GM13977 (cell line): Measurements from ENCODE around the gene MUC6.

Experiments used
- DNase-seq: peaks from one replicate; pipeline ENCODE4 v3.0.0; 2012; ENCODE audit warnings: low spot score
- in situ Hi-C: fragments of 300-500 bp; cut with MboI; formaldehyde crosslinking; loops from one replicate; pipeline ENCODE4 v1.12.0; 2022; ENCODE audit warnings: low sequenced_read_pairs, low pct_unique_long_range_greater_than_20kb, mixed read lengths, inconsistent platforms; ENCODE audit not compliant: unreplicated experiment
- TF ChIP-seq, protein P1 (sequence below): IDR thresholded peaks from 2 replicates; pipeline ENCODE4 v1.5.1; 2012; ENCODE audit warnings: mild to moderate bottlenecking, control low read depth; ENCODE audit not compliant: insufficient read depth; ENCODE audit errors: extremely low read depth, missing control alignments

MUC6 gene

DNA sequence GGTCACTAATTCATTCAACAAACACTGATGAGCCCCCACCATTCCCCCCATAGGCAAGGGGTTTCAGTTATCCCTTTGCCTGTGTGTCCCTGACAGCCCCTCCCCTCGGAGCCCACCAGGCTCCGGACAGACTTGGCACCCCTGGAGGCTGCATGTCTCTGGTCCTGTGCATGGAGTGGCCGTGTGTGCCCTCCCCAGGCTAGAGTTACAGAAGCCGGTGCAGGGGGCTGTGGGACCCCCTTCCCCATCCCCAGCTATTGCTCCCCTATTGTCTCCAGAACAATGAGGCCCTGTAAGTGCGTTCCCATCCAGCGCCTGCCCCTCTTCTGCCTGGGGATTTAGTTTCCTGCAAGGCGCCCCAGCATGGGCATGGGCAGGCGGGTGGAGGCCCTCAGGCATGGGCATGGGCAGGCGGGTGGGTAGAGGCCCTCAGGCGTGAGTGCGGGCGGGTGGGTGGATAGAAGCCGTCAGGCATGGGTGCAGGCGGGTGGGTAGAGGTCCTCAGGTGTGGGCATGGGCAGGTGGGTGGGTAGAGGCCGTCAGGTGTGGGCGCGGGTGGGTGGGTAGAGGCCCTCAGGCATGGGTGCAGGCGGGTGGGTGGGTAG, 39.6 kb upstream of the MUC6 start:
- DNase-seq = no peak
- in situ Hi-C loops = no loop called here
- TF ChIP-seq, protein P1, sequence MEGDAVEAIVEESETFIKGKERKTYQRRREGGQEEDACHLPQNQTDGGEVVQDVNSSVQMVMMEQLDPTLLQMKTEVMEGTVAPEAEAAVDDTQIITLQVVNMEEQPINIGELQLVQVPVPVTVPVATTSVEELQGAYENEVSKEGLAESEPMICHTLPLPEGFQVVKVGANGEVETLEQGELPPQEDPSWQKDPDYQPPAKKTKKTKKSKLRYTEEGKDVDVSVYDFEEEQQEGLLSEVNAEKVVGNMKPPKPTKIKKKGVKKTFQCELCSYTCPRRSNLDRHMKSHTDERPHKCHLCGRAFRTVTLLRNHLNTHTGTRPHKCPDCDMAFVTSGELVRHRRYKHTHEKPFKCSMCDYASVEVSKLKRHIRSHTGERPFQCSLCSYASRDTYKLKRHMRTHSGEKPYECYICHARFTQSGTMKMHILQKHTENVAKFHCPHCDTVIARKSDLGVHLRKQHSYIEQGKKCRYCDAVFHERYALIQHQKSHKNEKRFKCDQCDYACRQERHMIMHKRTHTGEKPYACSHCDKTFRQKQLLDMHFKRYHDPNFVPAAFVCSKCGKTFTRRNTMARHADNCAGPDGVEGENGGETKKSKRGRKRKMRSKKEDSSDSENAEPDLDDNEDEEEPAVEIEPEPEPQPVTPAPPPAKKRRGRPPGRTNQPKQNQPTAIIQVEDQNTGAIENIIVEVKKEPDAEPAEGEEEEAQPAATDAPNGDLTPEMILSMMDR = no peak

DNA sequence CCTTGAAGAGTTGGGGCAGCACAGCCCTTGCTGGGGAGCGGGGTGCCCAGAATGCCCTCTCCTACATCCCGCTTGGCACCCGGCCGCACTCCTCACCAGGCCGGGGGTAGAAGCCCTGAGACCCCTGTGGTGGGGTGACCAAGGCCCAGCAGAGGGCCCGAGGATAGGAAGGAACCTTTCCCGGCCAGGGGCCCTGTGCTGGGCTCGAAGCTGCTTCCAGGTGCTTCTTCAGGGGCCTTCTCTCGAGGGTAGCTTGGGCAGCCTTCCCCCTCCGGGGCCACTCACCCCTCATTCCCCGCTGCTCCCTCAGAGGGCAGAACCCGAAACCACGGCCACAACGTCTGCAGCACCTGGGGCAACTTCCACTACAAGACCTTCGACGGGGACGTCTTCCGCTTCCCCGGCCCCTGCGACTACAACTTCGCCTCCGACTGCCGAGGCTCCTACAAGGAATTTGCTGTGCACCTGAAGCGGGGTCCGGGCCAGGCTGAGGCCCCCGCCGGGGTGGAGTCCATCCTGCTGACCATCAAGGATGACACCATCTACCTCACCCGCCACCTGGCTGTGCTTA, 38.9 kb upstream of the MUC6 start:
- TF ChIP-seq, protein P1 = no peak
- in situ Hi-C loops = no loop called here
- DNase-seq = no peak

DNA sequence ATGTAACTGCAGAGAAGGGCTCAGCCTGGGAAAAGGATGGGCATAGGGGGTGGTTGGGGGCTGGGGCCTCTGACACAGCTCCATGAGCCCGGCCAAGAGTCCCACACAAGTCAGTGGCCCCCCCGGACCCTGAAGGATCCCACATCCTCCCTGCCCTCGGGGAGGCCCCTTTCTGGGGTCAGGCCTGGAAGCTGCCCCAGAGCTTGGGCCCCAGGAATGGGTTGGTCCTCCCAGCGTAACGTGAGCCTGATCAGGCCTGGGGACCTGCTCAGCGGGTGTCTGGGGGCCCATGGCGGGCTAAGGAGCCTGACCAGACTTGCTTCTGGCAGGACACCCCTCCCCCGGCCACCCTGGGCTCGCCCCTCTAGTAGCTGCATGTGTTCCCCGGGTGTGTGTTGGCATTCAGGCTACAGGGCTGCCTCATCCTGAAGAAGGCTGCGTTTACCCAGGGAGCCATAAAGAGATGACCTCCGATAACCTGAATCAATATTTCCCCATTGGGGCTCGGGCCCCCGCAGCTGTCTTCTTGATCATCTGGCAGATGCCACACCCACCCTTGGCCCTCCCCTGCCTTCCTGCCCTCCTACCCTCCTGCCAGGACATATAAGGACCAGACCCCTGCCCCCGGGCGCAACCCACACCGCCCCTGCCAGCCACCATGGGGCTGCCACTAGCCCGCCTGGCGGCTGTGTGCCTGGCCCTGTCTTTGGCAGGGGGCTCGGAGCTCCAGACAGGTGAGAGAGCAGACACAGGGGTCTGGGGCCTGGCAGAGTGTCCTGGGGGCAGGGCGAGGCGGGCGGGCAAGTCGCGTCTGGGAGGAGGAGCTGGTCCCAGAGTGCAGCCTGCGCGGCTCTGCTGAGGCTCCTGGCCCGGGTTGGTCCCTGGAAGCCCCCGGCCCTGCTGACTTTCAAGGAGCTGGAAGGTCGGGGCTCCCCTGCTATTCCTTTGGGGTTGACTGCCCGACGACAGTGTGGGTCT, 38.0 kb upstream of the MUC6 start, which contains the start of gene MUC2:
MUC2 (plus strand) TSS at position 631 of the 978 bp plus-strand sequence.
- in situ Hi-C loops = no loop called here

DNA sequence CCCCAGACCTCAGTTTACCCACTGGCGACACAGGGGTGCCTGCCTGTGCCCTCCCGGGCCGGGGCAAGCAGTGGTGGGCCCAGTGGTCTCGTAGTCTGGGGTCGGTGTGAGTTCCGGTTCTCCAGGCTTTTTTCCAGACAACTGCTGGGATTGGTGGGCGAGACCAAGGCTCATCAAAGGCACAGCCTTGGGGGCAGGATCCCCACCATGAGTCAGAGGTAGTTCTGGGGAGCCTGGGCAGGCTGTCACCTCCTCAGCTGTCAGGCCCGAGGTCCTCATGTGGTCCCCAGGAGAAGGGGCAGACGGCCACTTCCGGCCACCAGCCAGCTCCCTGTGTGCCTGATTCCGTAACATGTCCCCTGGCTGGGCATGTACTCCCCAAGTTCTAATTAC, 37.3 kb upstream of the MUC6 start:
- TF ChIP-seq, protein P1 = no peak
- no peak for DNase-seq
- in situ Hi-C loops = no loop called here

More for the DNA sequence above, 38.0 kb upstream of the MUC6 start, which contains the start of gene MUC2:
- no peak for DNase-seq
- TF ChIP-seq, protein P1 = no peak

DNA sequence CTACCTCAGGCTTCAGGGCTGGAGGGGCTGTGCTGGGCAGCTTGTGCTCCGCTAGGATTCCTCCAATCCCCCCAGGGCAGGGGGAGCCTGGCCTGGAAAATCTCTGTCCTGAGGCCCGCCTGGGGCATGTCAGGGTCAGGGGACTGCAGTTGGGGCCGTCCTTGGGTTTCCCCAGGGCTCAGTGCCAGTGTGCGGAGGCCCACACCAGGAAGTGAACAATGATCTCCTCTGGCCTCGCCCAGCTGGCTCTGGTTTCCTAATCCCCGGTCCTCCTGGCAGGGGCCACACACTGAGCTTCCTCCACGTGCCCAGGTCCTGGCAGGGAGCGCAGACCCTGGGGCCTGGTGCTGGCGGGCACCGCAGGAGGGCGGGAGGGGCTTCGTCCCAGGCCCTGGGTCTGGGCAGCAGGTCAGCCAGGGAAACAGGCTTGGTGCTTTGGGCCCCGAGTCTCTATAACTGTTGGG, 36.8 kb upstream of the MUC6 start:
- in situ Hi-C loops = no loop called here
- no peak for DNase-seq
- TF ChIP-seq, protein P1 = no peak

DNA sequence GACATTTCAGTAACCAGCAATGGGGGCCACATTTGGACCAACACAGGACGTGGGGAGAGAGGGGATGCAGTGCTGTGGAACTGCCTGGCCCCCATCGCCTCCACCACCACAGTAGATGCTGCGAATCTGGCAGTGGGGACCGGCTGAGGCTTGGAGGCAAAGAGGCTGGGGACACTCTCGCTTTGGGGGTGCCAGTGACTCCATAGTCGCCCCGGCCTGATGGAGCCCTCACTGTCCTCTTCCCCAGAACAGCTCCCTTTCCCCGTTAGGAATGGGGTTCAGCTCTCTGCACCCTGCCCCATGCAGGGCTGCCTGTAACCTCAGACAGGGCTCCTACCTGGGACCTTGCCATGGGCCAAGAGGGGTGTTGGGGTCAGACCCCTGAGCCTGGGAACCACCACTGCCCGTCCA, 36.3 kb upstream of the MUC6 start:
- DNase-seq = no peak
- in situ Hi-C loops = no loop called here
- TF ChIP-seq, protein P1 = no peak
